HepG2 (cell line): ENCODE measurements around the gene MRAP. TPM values are rescaled to one million over a fixed set of nuclear protein-coding genes. Genes with fewer than 3 reads are reported as not detected.

Source experiments
- ATAC-seq: fragments of 200-7000 bp; cut with Tn5 transposase; 3 replicates; pipeline ENCODE4 v1.9.1; 2020; ENCODE audit warnings: mild to moderate bottlenecking, moderate library complexity
- BruUV-seq: library from RNA; stranded (reverse); fragments of 400-500 nt; replicated peaks from 2 replicates; lab custom pipeline; 2021; lab: Mats Ljungman, UMichigan
- CTCF ChIA-PET: fragments of 300-600 bp; formaldehyde crosslinking; extraction: SDS; loops from one replicate; lab custom pipeline; 2021; ENCODE audit warnings: low total read pairs, inconsistent platforms, low intra/inter-chr PET ratio; lab: Yijun Ruan, JAX
- POLR2A ChIA-PET: fragments of 350-600 bp; sonication (Branson Sonifier 250); formaldehyde crosslinking; loops from one replicate; lab custom pipeline; 2020; ENCODE audit warnings: antibody characterized with exemption, inconsistent platforms; lab: Yijun Ruan, JAX
- DNase-seq: peaks from one replicate; pipeline ENCODE4 v3.0.0-alpha.2; 2015; ENCODE audit warnings: low spot score
- FAIRE-seq: peaks from 3 replicates; lab custom pipeline; 2011; peaks lifted over from hg19 to GRCh38; lab: Jason Lieb, UNC
- H2AFZ ChIP-seq: one replicate; pipeline ENCODE4 v1.6.1; 2011; ENCODE audit warnings: low read length, inconsistent platforms
- H3K27ac ChIP-seq: fragments of 300-600 bp; 3 replicates; pipeline ENCODE4 v1.8.0; 2011; ENCODE audit warnings: mixed run types, mild to moderate bottlenecking, mixed read lengths, low read length, inconsistent platforms; ENCODE audit not compliant: insufficient read depth; ENCODE audit errors: extremely low read length
- H3K27me3 ChIP-seq, 2 experiments: fragments of 200-600 bp in 1 of 2; 2 replicates in 1 of 2; 3 replicates in 1 of 2; pipeline versions ENCODE4 v1.6.0 to v1.8.0; 2011; ENCODE audit warnings: low read length in 2 of 2, mild to moderate bottlenecking in 2 of 2, moderate library complexity in 2 of 2, inconsistent platforms in 1 of 2; ENCODE audit not compliant: insufficient read depth in 2 of 2, control insufficient read depth in 1 of 2
- H3K36me3 ChIP-seq, 2 experiments: fragments of 200-600 bp in 1 of 2; replicated peaks in 1 of 2; 2 replicates in 1 of 2; 3 replicates in 1 of 2; pipeline versions ENCODE4 v1.5.1 to v1.8.0; 2011; ENCODE audit warnings: low read length in 2 of 2, inconsistent platforms in 1 of 2; ENCODE audit not compliant: insufficient read depth in 2 of 2, control insufficient read depth in 1 of 2
- H3K4me1 ChIP-seq: 2 replicates; pipeline ENCODE4 v1.5.1; 2012; ENCODE audit warnings: low read length, inconsistent platforms; ENCODE audit not compliant: insufficient read depth
- H3K4me2 ChIP-seq: 2 replicates; pipeline ENCODE4 v1.6.0; 2011; ENCODE audit warnings: low read depth, low read length, inconsistent platforms
- H3K4me3 ChIP-seq, 3 experiments: fragments of 200-600 bp in 1 of 3; sonication (generic), shearing (Covaris generic) in 1 of 3; replicated peaks in 1 of 3; 2 replicates each; pipeline ENCODE4 v1.5.1; 2011 to 2016; ENCODE audit warnings: low read length in 3 of 3, inconsistent platforms in 2 of 3, low read depth in 2 of 3, mild to moderate bottlenecking in 2 of 3, control low read depth in 1 of 3, mixed read lengths in 1 of 3; ENCODE audit not compliant: insufficient read depth in 1 of 3
- H3K79me2 ChIP-seq: one replicate; pipeline ENCODE4 v1.6.1; 2011; ENCODE audit warnings: low read length, inconsistent platforms; ENCODE audit not compliant: insufficient read depth
- H3K9ac ChIP-seq: 2 replicates; pipeline ENCODE4 v1.6.0; 2011; ENCODE audit warnings: mild to moderate bottlenecking, low read depth, low read length, inconsistent platforms; ENCODE audit not compliant: insufficient read depth
- H3K9me3 ChIP-seq: 2 replicates; pipeline ENCODE4 v1.5.1; 2012; ENCODE audit warnings: mild to moderate bottlenecking, low read length
- H4K20me1 ChIP-seq: 2 replicates; pipeline ENCODE4 v1.6.0; 2011; ENCODE audit warnings: inconsistent platforms, mild to moderate bottlenecking, low read length, moderate library complexity; ENCODE audit not compliant: insufficient read depth
- CTCF ChIP-seq: sonication (generic); formaldehyde crosslinking; IDR thresholded peaks from 2 replicates; pipeline ENCODE4 v1.5.0; 2020; ENCODE audit warnings: mild to moderate bottlenecking, missing genetic modification reagents, moderate library complexity
- E2F2 ChIP-seq: sonication (generic); formaldehyde crosslinking; IDR thresholded peaks from 2 replicates; pipeline ENCODE4 v1.4.0; 2020; ENCODE audit warnings: missing genetic modification reagents, borderline replicate concordance
- FOXM1 ChIP-seq: sonication (generic); formaldehyde crosslinking; IDR thresholded peaks from 2 replicates; pipeline ENCODE4 v1.5.0; 2020; ENCODE audit warnings: missing genetic modification reagents
- HBP1 ChIP-seq: IDR thresholded peaks from 2 replicates; pipeline ENCODE4 v1.6.1; 2016; ENCODE audit warnings: low read depth, control low read depth
- RFXAP ChIP-seq: sonication (generic); formaldehyde crosslinking; IDR thresholded peaks from 2 replicates; pipeline ENCODE4 v1.4.0; 2020; ENCODE audit warnings: missing genetic modification reagents, borderline replicate concordance
- SUZ12 ChIP-seq: fragments of 150-350 bp; IDR thresholded peaks from 2 replicates; pipeline ENCODE4 v1.6.1; 2014; ENCODE audit warnings: low read depth, low read length
- TCF12 ChIP-seq, 2 experiments: fragments of 450-650 bp in 1 of 2; sonication (generic) in 1 of 2; formaldehyde crosslinking in 1 of 2; IDR thresholded peaks; 2 replicates each; pipeline versions ENCODE4 v1.6.1 to v1.8.0; 2017 to 2022; ENCODE audit warnings: antibody characterized with exemption in 1 of 2, mild to moderate bottlenecking in 1 of 2, missing genetic modification reagents in 1 of 2, moderate library complexity in 1 of 2
- ZBTB26 ChIP-seq: IDR thresholded peaks from 2 replicates; pipeline ENCODE4 v1.6.1; 2016; ENCODE audit warnings: missing compliant biosample characterization, missing genetic modification reagents, borderline replicate concordance
- ZFY ChIP-seq: sonication (generic); formaldehyde crosslinking; IDR thresholded peaks from 2 replicates; pipeline ENCODE4 v1.4.0; 2020; ENCODE audit warnings: missing genetic modification reagents
- ZHX2 ChIP-seq, 2 experiments: sonication (generic) in 1 of 2; formaldehyde crosslinking in 1 of 2; IDR thresholded peaks; 2 replicates each; pipeline versions ENCODE4 v1.6.1 to v1.9.0; 2014 to 2022; ENCODE audit warnings: antibody characterized with exemption in 1 of 2, borderline replicate concordance in 1 of 2, inconsistent platforms in 1 of 2, low read depth in 1 of 2, missing genetic modification reagents in 1 of 2
- ZNF34 ChIP-seq: sonication (generic); formaldehyde crosslinking; IDR thresholded peaks from 2 replicates; pipeline ENCODE4 v1.4.0; 2020; ENCODE audit warnings: mild to moderate bottlenecking, missing genetic modification reagents, borderline replicate concordance
- WGBS: methylation state at CpG from one replicate; pipeline ENCODE4 v1.1.6; 2017; ENCODE audit warnings: low lambda C conversion rate; 5-methylcytosine and 5-hydroxymethylcytosine counted together
- in situ Hi-C: cut with HindIII; loops from 2 replicates; pipeline ENCODE4 v1.10.0; 2017; ENCODE audit warnings: low pct_unique_long_range_greater_than_20kb; ENCODE audit not compliant: extremely low pct_ligation_motif_present
- intact Hi-C: fragments of 100-400 bp; cut with micrococcal nuclease; formaldehyde crosslinking; loops from one replicate; pipeline ENCODE4 v1.10.0; 2022; ENCODE audit not compliant: unreplicated experiment
- polyA plus RNA-seq, 8 experiments: library from polyadenylated mRNA; depleted of rRNA in 3 of 8; stranded (reverse) in 7 of 8; unstranded in 1 of 8; fragments of >200 nt; fragmentation: Illumina TruSeq in 4 of 8; extraction: Trizol in 4 of 8; gene quantifications; 2 replicates each; pipeline versions ENCODE4 v1.2.1 to v1.2.3, GENCODE V29; 2011 to 2016; ENCODE audit warnings: low read depth in 4 of 8, missing spikeins in 1 of 8, mixed read lengths in 1 of 8; ENCODE audit not compliant: insufficient read depth in 1 of 8
- total RNA-seq, 5 experiments: library from RNA; depleted of rRNA; stranded (reverse); fragments of >200 nt; fragmentation: Illumina TruSeq; extraction: Trizol; gene quantifications; 2 replicates each; pipeline ENCODE4 v1.2.3, GENCODE V29; 2016; ENCODE audit warnings: low read depth in 1 of 5

Gene MRAP
- total and polyA plus RNA-seq, 2 of the 13 experiments (the other 11 are each of a cell fraction or from before 2014, with no cell fraction given) = 0.46 to 1.2 TPM

GRCh38 chr21:32328595-32328994 is 29.9 kb downstream of the MRAP start:
- Histone ChIP-seq H3K4me1 (peaks cover 47% of the 10 kb centered on the region), H3K4me3 (no peak overlapping the region), H3K4me2 (no peak overlapping the region), H3K36me3 (peaks cover 23 to 45% of the 10 kb centered on the region in 2 experiments), H3K27me3 (no peaks in the 10 kb centered on the region), H3K79me2 (no peaks in the 10 kb centered on the region), H2AFZ (no peak overlapping the region), H4K20me1 (no peaks in the 10 kb centered on the region), H3K9me3 (no peaks in the 10 kb centered on the region), H3K9ac (no peak overlapping the region), H3K27ac (no peak overlapping the region)
- no TSS peak for BruUV-seq
- ChIA-PET POLR2A (no interaction called here), CTCF (no interaction called here)
- no peak for ATAC-seq
- intact Hi-C loops (no loop called here), in situ Hi-C loops (no loop called here)
- no peak for TF ChIP-seq E2F2 (CRISPR knock-in tag)
- TF ChIP-seq ZNF34 = no peak
- TF ChIP-seq CTCF = no peak
- no peak for TF ChIP-seq TCF12 (IDR thresholded peaks at IDR 0.05)
- no peak for TF ChIP-seq TCF12 (CRISPR knock-in tag; IDR thresholded peaks at IDR 0.05)
- no peak for TF ChIP-seq RFXAP (CRISPR knock-in tag)
- no peak for TF ChIP-seq ZBTB26 (CRISPR knock-in tag)
- no peak for TF ChIP-seq HBP1 (CRISPR knock-in tag)
- TF ChIP-seq ZHX2 (IDR thresholded peaks at IDR 0.05; ENCODE audit: low read depth) = no peak
- no peak for TF ChIP-seq ZHX2 (CRISPR knock-in tag; IDR thresholded peaks at IDR 0.05; ENCODE audit: borderline replicate concordance)
- no peak for TF ChIP-seq FOXM1 (CRISPR knock-in tag)
- TF ChIP-seq SUZ12 = no peak
- no peak for TF ChIP-seq ZFY
- no peak for FAIRE-seq
- WGBS = 96% methylated on average over 3 of the region's 3 CpGs
- no peak for DNase-seq
